ENCODE measurements around the gene ZNF844. TPM values are rescaled to one million over a fixed set of nuclear protein-coding genes. Genes with fewer than 3 reads are reported as not detected.
"Not testable (repeated sequence)": the region's sequence is repeated elsewhere in the genome, so short reads cannot be mapped to it uniquely, and the experiment has no call there.

ZNF844 gene
- total RNA-seq, 4 donors from 2014 or later = 16.4 to 25.6 (median 21.0) TPM

- Histone ChIP-seq H3K27ac (no peak overlapping the region), H3K4me3 (replicated peaks in 1 of 3) (peak overlapping the region in 2 of 3 donors; percentile 31 to 55), H3K9me3 (no peaks in the 10 kb centered on the region), H3K36me3 (no peaks in the 10 kb centered on the region), H3K27me3 (no peaks in the 10 kb centered on the region), H3K4me1 (peaks cover 0 to 9% of the 10 kb centered on the region in 2 donors)
- intact Hi-C loops (cut with DNase I) = no loop called here
- no peak for DNase-seq
- WGBS, 2 donors = 18 to 24% methylated on average over 10 of the region's 10 CpGs
- no peak for TF ChIP-seq POLR2A (IDR thresholded peaks at IDR 0.05)
- TF ChIP-seq CTCF (IDR thresholded peaks at IDR 0.05) = no peak
These were observed 28.4 kb downstream of the ZNF844 start for GRCh38 chr19:12092956-12093355.

GRCh38 chr19:12093777-12094176 is 29.2 kb downstream of the ZNF844 start:
- no peaks in the 10 kb centered on the region for H3K36me3 ChIP-seq
- H3K4me3 ChIP-seq (replicated peaks in 1 of 3) = no peak overlapping the region
- TF ChIP-seq POLR2A (IDR thresholded peaks at IDR 0.05) (no peak), CTCF (IDR thresholded peaks at IDR 0.05) (no peak)
- intact Hi-C loops (cut with DNase I) = no loop called here
- 96 to 99% methylated on average over 3 of the region's 3 CpGs for WGBS, 2 donors
- no peaks in the 10 kb centered on the region for H3K27me3 ChIP-seq
- H3K9me3 ChIP-seq = no peaks in the 10 kb centered on the region
- H3K4me1 ChIP-seq = peaks cover 0 to 9% of the 10 kb centered on the region in 2 donors
- DNase-seq = no peak
- no peak overlapping the region for H3K27ac ChIP-seq

- no peaks in the 10 kb centered on the region for H3K36me3 ChIP-seq
- WGBS, 2 donors = 97 to 100% methylated on average over 4 of the region's 4 CpGs
- no peak overlapping the region for H3K4me3 ChIP-seq (replicated peaks in 1 of 3)
- DNase-seq = no peak
- TF ChIP-seq CTCF (IDR thresholded peaks at IDR 0.05) (no peak), POLR2A (IDR thresholded peaks at IDR 0.05) (no peak)
- H3K9me3 ChIP-seq = no peaks in the 10 kb centered on the region
- no peak overlapping the region for H3K27ac ChIP-seq
- H3K4me1 ChIP-seq = peaks cover 0 to 9% of the 10 kb centered on the region in 2 donors
- intact Hi-C loops (cut with DNase I) = no loop called here
- no peaks in the 10 kb centered on the region for H3K27me3 ChIP-seq
These were observed 30.7 kb downstream of the ZNF844 start for GRCh38 chr19:12095111-12095790.

GRCh38 chr19:12098040-12098439 is 33.5 kb downstream of the ZNF844 start:
- H3K4me1 ChIP-seq = peaks cover 0 to 3% of the 10 kb centered on the region in 2 donors
- intact Hi-C loops (cut with DNase I) = no loop called here
- H3K36me3 ChIP-seq = no peaks in the 10 kb centered on the region
- WGBS, 2 donors = 97% methylated on average over 9 of the region's 9 CpGs
- TF ChIP-seq POLR2A (IDR thresholded peaks at IDR 0.05) = no peak
- no peak for TF ChIP-seq CTCF (IDR thresholded peaks at IDR 0.05)
- H3K9me3 ChIP-seq = no peaks in the 10 kb centered on the region
- no peaks in the 10 kb centered on the region for H3K27me3 ChIP-seq
- no peak overlapping the region for H3K4me3 ChIP-seq (replicated peaks in 1 of 3)
- H3K27ac ChIP-seq = no peak overlapping the region
- DNase-seq = no peak

- WGBS, 2 donors = 93 to 96% methylated on average over 4 of the region's 4 CpGs
- H3K27ac ChIP-seq; DNase-seq; H3K36me3 ChIP-seq; H3K4me1 ChIP-seq; H3K27me3 ChIP-seq; intact Hi-C loops (cut with DNase I); H3K4me3 ChIP-seq (replicated peaks in 1 of 3); H3K9me3 ChIP-seq: not testable (repeated sequence)
These were observed 39.4 kb downstream of the ZNF844 start for GRCh38 chr19:12103909-12104308.
